ENCODE results near the gene WDR81. TPM values are rescaled to one million over a fixed set of nuclear protein-coding genes. Genes with fewer than 3 reads are reported as not detected.

The WDR81 gene
- total RNA-seq, 4 donors from 2014 or later = 26.1 to 73.7 (median 35.7) TPM

DNA sequence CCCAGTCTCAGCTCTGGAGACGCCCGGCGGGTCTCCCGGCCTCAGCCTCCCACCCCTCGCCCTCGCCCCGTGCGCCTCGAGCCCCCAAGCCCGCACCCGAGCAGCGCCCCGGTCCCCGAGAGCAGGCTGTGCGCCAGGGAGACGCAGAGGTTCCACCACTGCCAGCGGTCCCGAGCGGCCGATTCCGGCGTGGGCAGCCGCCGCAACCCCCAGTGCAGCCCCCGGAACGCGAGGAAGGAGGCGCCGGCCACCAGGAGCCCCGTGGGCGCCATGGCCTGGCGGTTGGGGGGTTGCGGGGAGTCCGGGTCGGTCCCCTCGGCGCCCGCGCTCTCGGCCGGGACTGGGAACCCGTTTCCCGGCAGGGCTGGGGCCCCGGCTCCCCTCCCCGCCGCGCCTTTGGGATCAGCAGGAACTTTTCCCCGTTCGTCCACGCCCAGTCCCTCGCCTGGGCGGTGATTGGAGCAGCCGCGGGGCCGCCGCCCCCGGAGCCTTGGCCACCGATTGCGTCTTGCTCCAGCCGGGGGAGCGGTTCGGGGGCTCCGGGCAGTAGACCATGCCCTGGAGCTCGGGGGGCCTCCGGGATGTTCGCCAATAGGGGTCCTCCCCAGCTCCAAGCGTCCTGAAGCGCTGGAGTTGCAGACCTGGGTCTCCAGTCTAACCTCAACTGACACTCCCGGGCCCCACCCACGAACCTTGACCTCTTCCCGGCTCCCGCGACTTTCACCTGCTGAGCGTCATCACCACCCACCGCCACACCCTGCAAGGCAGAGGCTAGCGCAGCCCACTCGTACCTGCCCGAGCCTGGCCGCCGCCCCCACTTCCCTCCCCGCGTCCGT, 14.3 kb upstream of the WDR81 start, which contains the start of gene TLCD2:
TLCD2 (minus strand) TSS at position 407 of the 836 bp plus-strand sequence; CDS start at position 272, 135 bp downstream.
- DNase-seq = peak; percentile 94
- H3K27me3 ChIP-seq = no peaks in the 10 kb centered on the region
- H3K4me3 ChIP-seq = peak within 1 kb of the TSS; percentile 60 to 88 (median 82)
- intact Hi-C loops (cut with DNase I; ENCODE audit: low total_unique reads) = loop anchor here (10.0 kb wide), 1 partner anchor 55 kb away; no protein-coding TSS in a partner anchor
- 6% methylated on average over 57 of the region's 83 CpGs; no CpG with 5 or more reads in 1 of the 2 donors for WGBS, 2 donors (ENCODE audit: low coverage in 1 of 2)
- peaks cover 0 to 8% (median 4%) of the 10 kb centered on the region in 4 donors for H3K36me3 ChIP-seq
- H3K9me3 ChIP-seq = no peaks in the 10 kb centered on the region
- TF ChIP-seq POLR2AphosphoS5 (IDR thresholded peaks at IDR 0.05) = peak; percentile 80 to 92 (median 85)
- TF ChIP-seq POLR2A (IDR thresholded peaks at IDR 0.05) = peak; percentile 95
- TF ChIP-seq EP300 (IDR thresholded peaks at IDR 0.05; ENCODE audit: low read depth) = no peak
- H3K27ac ChIP-seq = peak within 1 kb of the TSS; percentile 95 to 99 (median 98)
- in situ Hi-C loops (cut with MboI; ENCODE audit: low pct_ligation_motif_present in 1 of 4, low pct_unique_long_range_greater_than_20kb in 1 of 4, low sequenced_read_pairs in 3 of 4) = loop anchor here in 2 of 4 donors (25.0 kb wide), 2 partner anchors 102 to 327 kb away; partner anchors contain the start of genes DPH1 (in 1 of the 2), OVCA2 (in 1 of the 2) and RTN4RL1 (in 1 of the 2)
- peaks cover 20 to 51% (median 35%) of the 10 kb centered on the region in 4 donors for H3K4me1 ChIP-seq

DNA sequence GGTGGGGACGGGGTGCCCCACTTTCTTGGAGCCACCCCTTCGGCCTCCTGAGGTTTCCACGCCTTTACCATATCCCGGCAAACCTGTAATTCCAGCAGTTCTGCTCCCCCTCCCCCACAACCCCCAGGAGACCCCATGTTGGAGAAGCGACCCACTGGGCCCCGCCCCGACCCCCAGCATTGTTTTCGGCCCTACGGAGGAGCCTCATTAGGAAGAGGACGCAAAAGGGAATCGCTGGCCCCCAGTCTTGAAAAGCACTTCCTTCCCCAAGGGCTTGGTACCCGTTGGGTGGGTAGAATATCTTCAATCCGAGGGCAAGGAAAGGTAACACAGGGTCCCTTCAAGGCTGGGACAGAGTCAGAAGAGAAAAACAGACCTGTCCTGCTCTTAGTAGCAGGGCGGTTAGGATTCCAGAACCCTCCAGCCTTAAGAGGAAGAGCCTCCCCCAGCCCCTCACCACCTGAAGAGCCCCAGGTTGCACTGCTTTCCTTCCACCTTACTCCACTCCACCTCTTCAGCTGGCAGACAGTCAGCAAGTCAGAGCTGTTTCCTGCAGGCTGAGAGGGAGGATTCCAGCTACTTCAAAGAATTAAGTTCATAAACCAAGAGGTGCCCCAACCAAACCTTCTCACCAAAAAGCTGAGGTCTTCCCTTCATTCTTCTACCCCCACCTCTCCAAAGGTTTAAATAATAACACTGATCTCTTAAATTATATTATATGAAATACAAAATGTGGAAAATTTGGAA, 13.5 kb upstream of the WDR81 start:
- in situ Hi-C loops (cut with MboI; ENCODE audit: low pct_ligation_motif_present in 1 of 4, low pct_unique_long_range_greater_than_20kb in 1 of 4, low sequenced_read_pairs in 3 of 4) (loop anchor here in 2 of 4 donors (25.0 kb wide), 2 partner anchors 101 to 326 kb away; partner anchors contain the start of genes DPH1 (in 1 of the 2), OVCA2 (in 1 of the 2) and RTN4RL1 (in 1 of the 2)), intact Hi-C loops (cut with DNase I; ENCODE audit: low total_unique reads) (loop anchor here (10.0 kb wide), 1 partner anchor 56 kb away; no protein-coding TSS in a partner anchor)
- peaks cover 0 to 8% (median 4%) of the 10 kb centered on the region in 4 donors for H3K36me3 ChIP-seq
- H3K4me3 ChIP-seq = peak overlapping the region; percentile 60 to 88 (median 82)
- no peaks in the 10 kb centered on the region for H3K27me3 ChIP-seq
- H3K9me3 ChIP-seq = no peaks in the 10 kb centered on the region
- no peak for DNase-seq
- WGBS, 2 donors (ENCODE audit: low coverage in 1 of 2) = 40% methylated on average over 14 of the region's 14 CpGs; no CpG with 5 or more reads in 1 of the 2 donors
- peaks cover 20 to 51% (median 35%) of the 10 kb centered on the region in 4 donors for H3K4me1 ChIP-seq
- TF ChIP-seq EP300 (IDR thresholded peaks at IDR 0.05; ENCODE audit: low read depth) (no peak), POLR2A (IDR thresholded peaks at IDR 0.05) (no peak), POLR2AphosphoS5 (IDR thresholded peaks at IDR 0.05) (no peak)
- TF ChIP-seq, protein P1, sequence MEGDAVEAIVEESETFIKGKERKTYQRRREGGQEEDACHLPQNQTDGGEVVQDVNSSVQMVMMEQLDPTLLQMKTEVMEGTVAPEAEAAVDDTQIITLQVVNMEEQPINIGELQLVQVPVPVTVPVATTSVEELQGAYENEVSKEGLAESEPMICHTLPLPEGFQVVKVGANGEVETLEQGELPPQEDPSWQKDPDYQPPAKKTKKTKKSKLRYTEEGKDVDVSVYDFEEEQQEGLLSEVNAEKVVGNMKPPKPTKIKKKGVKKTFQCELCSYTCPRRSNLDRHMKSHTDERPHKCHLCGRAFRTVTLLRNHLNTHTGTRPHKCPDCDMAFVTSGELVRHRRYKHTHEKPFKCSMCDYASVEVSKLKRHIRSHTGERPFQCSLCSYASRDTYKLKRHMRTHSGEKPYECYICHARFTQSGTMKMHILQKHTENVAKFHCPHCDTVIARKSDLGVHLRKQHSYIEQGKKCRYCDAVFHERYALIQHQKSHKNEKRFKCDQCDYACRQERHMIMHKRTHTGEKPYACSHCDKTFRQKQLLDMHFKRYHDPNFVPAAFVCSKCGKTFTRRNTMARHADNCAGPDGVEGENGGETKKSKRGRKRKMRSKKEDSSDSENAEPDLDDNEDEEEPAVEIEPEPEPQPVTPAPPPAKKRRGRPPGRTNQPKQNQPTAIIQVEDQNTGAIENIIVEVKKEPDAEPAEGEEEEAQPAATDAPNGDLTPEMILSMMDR (IDR thresholded peaks at IDR 0.05) = no peak
- H3K27ac ChIP-seq = peak overlapping the region; percentile 95 to 99 (median 98)

DNA sequence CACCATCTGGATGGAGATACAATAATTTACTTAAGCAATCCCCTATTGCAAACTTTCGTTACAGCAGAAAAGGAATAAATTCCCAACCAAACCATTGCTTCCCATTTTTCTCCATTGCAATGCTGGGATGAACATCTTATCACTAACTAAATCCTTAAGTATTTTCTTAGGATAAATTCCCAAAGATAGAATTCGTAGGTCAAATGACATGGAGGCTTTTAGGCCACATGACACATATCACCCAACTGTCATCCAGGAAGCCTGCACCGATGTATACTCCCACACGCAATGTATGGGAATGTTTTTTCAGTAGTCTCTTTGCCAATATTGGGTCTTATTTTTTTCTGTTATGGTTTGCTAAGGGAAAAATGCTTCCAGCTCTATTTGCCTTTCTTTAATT, 12.7 kb upstream of the WDR81 start:
- Histone ChIP-seq H3K27me3 (no peaks in the 10 kb centered on the region), H3K27ac (peak overlapping the region; percentile 95 to 99 (median 98)), H3K9me3 (no peaks in the 10 kb centered on the region), H3K4me1 (peaks cover 20 to 51% (median 35%) of the 10 kb centered on the region in 4 donors), H3K36me3 (peaks cover 0 to 8% (median 4%) of the 10 kb centered on the region in 4 donors), H3K4me3 (no peak overlapping the region)
- TF ChIP-seq, protein P1 (IDR thresholded peaks at IDR 0.05) = no peak
- TF ChIP-seq POLR2AphosphoS5 (IDR thresholded peaks at IDR 0.05) (no peak), EP300 (IDR thresholded peaks at IDR 0.05; ENCODE audit: low read depth) (no peak), POLR2A (IDR thresholded peaks at IDR 0.05) (no peak)
- DNase-seq = no peak
- WGBS, 2 donors (ENCODE audit: low coverage in 1 of 2) = 85 to 91% methylated on average over 4 of the region's 4 CpGs
- in situ Hi-C loops (cut with MboI; ENCODE audit: low pct_ligation_motif_present in 1 of 4, low pct_unique_long_range_greater_than_20kb in 1 of 4, low sequenced_read_pairs in 3 of 4) = loop anchor here in 2 of 4 donors (25.0 kb wide), 2 partner anchors 100 to 325 kb away; partner anchors contain the start of genes DPH1 (in 1 of the 2), OVCA2 (in 1 of the 2) and RTN4RL1 (in 1 of the 2)
- intact Hi-C loops (cut with DNase I; ENCODE audit: low total_unique reads) = loop anchor here (10.0 kb wide), 1 partner anchor 57 kb away; no protein-coding TSS in a partner anchor

DNA sequence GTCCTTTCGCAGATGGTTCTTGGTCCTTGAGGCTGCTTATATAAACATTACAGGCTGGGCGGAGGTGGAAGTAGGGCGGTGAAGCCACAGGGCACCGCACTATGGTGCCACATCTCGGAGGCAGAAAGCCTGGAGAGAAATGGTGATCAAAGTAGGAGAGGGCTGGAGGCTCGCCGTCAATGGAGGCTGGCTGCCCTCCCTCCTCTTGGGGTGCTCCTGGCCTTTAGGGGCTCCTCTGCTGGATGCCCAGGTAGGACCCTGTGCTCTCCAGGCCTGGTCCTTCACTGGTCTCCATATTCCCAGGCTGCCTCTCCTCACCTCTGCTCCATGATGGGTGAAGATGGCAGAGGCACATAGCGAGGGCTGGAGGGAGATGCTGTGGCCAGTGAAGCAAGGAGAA, 12.2 kb upstream of the WDR81 start:
- TF ChIP-seq POLR2AphosphoS5 (IDR thresholded peaks at IDR 0.05) (peak in 1 of 3 donors; percentile 3), EP300 (IDR thresholded peaks at IDR 0.05; ENCODE audit: low read depth) (no peak)
- intact Hi-C loops (cut with DNase I; ENCODE audit: low total_unique reads) (loop anchor here (10.0 kb wide), 1 partner anchor 57 kb away; no protein-coding TSS in a partner anchor), in situ Hi-C loops (cut with MboI; ENCODE audit: low pct_ligation_motif_present in 1 of 4, low pct_unique_long_range_greater_than_20kb in 1 of 4, low sequenced_read_pairs in 3 of 4) (loop anchor here in 2 of 4 donors (25.0 kb wide), 2 partner anchors 100 to 325 kb away; partner anchors contain the start of genes DPH1 (in 1 of the 2), OVCA2 (in 1 of the 2) and RTN4RL1 (in 1 of the 2))
- Histone ChIP-seq H3K4me3 (no peak overlapping the region), H3K36me3 (peaks cover 0 to 8% (median 4%) of the 10 kb centered on the region in 4 donors), H3K9me3 (no peaks in the 10 kb centered on the region), H3K4me1 (peaks cover 20 to 51% (median 35%) of the 10 kb centered on the region in 4 donors), H3K27me3 (no peaks in the 10 kb centered on the region), H3K27ac (peak overlapping the region; percentile 95 to 99 (median 98))
- DNase-seq = no peak
- 66 to 82% methylated on average over 5 to 8 of the region's 8 CpGs for WGBS, 2 donors (ENCODE audit: low coverage in 1 of 2)

All from transverse colon (tissue), 4 donors.